HG03025 (cell line): ENCODE measurements around the gene TRUB1.

ENCODE experiments used
- ATAC-seq: cut with Tn5 transposase; IDR thresholded peaks from one replicate; pipeline ENCODE4 v1.9.1; 2021; ENCODE audit warnings: mild to moderate bottlenecking, moderate library complexity; ENCODE audit not compliant: unreplicated experiment, low FRiP score

TRUB1 gene

GRCh38 chr10:115026056-115026745 lies 88.2 kb downstream of the TRUB1 start:
- ATAC-seq, result no peak

- ATAC-seq, result no peak
Measured at GRCh38 chr10:115026746-115027140, 88.7 kb downstream of the TRUB1 start.
